Measurements from ENCODE around the gene TBC1D9. TPM values are rescaled to one million over a fixed set of nuclear protein-coding genes. Genes with fewer than 3 reads are reported as not detected.

TBC1D9 gene
- total RNA-seq, 1 experiment from 2014 or later = 0.70 TPM

DNA sequence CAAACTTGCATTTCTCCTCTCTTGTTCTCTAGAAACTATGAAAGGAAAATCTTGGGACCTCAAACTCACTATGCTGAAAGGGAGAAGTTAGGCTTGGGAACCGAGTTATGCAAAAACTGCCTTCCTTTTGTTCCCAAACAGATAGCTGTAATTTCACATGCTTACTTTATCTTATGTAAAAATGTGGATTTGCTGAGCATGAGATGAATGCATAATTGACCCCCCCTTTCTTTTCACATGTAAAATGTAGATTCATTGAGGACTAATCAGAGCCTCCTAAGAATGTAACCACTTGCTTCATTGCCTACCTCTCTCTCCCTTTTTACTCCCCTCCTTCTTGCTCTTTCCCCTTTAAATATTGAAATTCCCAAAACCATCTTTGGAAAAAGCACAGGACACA, 18.0 kb downstream of the TBC1D9 start:
- ChIA-PET POLR2A (no interaction called here), CTCF (no interaction called here)
- H3K27me3 Mint-ChIP-seq (ENCODE audit: low read depth) = no peaks in the 10 kb centered on the region; the same call in 1 of the 2 replicates
- no peaks in the 10 kb centered on the region for H3K36me3 Mint-ChIP-seq
- H3K27ac Mint-ChIP-seq = peak overlapping the region; percentile 95
- H3K4me1 Mint-ChIP-seq = peaks cover 79% of the 10 kb centered on the region
- ATAC-seq (peak; percentile 18; the same call in 1 of the 2 replicates), DNase-seq (ENCODE audit: low spot score) (no peak)
- H3K4me3 Mint-ChIP-seq = peak overlapping the region; percentile 22; the same call in 1 of the 2 replicates
- TF ChIP-seq SP1 (CRISPR knock-in tag; conservative IDR thresholded peaks at IDR 0.05) (no peak), ESRRA (CRISPR knock-in tag; IDR thresholded peaks at IDR 0.05; ENCODE audit: borderline replicate concordance) (no peak), EMX1 (CRISPR knock-in tag; IDR thresholded peaks at IDR 0.05) (no peak), SMAD4 (CRISPR knock-in tag; IDR thresholded peaks at IDR 0.05) (no peak), CREB1 (CRISPR knock-in tag; IDR thresholded peaks at IDR 0.05) (no peak), ZBTB21 (CRISPR knock-in tag; IDR thresholded peaks at IDR 0.05; ENCODE audit: borderline replicate concordance) (no peak), NR2C2 (CRISPR knock-in tag; IDR thresholded peaks at IDR 0.05) (no peak), FOXK1 (CRISPR knock-in tag; IDR thresholded peaks at IDR 0.05) (no peak), ZNF121 (CRISPR knock-in tag; IDR thresholded peaks at IDR 0.05) (no peak), ZNF423 (CRISPR knock-in tag; IDR thresholded peaks at IDR 0.05) (no peak)
- TF ChIP-seq, protein P1, sequence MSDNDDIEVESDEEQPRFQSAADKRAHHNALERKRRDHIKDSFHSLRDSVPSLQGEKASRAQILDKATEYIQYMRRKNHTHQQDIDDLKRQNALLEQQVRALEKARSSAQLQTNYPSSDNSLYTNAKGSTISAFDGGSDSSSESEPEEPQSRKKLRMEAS (CRISPR knock-in tag; IDR thresholded peaks at IDR 0.05) = no peak
- TF ChIP-seq, protein P2, sequence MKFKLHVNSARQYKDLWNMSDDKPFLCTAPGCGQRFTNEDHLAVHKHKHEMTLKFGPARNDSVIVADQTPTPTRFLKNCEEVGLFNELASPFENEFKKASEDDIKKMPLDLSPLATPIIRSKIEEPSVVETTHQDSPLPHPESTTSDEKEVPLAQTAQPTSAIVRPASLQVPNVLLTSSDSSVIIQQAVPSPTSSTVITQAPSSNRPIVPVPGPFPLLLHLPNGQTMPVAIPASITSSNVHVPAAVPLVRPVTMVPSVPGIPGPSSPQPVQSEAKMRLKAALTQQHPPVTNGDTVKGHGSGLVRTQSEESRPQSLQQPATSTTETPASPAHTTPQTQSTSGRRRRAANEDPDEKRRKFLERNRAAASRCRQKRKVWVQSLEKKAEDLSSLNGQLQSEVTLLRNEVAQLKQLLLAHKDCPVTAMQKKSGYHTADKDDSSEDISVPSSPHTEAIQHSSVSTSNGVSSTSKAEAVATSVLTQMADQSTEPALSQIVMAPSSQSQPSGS (CRISPR knock-in tag; IDR thresholded peaks at IDR 0.05; ENCODE audit: borderline replicate concordance, low read depth) = no peak
- TF ChIP-seq, protein P3, sequence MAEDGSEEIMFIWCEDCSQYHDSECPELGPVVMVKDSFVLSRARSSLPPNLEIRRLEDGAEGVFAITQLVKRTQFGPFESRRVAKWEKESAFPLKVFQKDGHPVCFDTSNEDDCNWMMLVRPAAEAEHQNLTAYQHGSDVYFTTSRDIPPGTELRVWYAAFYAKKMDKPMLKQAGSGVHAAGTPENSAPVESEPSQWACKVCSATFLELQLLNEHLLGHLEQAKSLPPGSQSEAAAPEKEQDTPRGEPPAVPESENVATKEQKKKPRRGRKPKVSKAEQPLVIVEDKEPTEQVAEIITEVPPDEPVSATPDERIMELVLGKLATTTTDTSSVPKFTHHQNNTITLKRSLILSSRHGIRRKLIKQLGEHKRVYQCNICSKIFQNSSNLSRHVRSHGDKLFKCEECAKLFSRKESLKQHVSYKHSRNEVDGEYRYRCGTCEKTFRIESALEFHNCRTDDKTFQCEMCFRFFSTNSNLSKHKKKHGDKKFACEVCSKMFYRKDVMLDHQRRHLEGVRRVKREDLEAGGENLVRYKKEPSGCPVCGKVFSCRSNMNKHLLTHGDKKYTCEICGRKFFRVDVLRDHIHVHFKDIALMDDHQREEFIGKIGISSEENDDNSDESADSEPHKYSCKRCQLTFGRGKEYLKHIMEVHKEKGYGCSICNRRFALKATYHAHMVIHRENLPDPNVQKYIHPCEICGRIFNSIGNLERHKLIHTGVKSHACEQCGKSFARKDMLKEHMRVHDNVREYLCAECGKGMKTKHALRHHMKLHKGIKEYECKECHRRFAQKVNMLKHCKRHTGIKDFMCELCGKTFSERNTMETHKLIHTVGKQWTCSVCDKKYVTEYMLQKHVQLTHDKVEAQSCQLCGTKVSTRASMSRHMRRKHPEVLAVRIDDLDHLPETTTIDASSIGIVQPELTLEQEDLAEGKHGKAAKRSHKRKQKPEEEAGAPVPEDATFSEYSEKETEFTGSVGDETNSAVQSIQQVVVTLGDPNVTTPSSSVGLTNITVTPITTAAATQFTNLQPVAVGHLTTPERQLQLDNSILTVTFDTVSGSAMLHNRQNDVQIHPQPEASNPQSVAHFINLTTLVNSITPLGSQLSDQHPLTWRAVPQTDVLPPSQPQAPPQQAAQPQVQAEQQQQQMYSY (CRISPR knock-in tag; IDR thresholded peaks at IDR 0.05) = no peak
- TF ChIP-seq, protein P4, sequence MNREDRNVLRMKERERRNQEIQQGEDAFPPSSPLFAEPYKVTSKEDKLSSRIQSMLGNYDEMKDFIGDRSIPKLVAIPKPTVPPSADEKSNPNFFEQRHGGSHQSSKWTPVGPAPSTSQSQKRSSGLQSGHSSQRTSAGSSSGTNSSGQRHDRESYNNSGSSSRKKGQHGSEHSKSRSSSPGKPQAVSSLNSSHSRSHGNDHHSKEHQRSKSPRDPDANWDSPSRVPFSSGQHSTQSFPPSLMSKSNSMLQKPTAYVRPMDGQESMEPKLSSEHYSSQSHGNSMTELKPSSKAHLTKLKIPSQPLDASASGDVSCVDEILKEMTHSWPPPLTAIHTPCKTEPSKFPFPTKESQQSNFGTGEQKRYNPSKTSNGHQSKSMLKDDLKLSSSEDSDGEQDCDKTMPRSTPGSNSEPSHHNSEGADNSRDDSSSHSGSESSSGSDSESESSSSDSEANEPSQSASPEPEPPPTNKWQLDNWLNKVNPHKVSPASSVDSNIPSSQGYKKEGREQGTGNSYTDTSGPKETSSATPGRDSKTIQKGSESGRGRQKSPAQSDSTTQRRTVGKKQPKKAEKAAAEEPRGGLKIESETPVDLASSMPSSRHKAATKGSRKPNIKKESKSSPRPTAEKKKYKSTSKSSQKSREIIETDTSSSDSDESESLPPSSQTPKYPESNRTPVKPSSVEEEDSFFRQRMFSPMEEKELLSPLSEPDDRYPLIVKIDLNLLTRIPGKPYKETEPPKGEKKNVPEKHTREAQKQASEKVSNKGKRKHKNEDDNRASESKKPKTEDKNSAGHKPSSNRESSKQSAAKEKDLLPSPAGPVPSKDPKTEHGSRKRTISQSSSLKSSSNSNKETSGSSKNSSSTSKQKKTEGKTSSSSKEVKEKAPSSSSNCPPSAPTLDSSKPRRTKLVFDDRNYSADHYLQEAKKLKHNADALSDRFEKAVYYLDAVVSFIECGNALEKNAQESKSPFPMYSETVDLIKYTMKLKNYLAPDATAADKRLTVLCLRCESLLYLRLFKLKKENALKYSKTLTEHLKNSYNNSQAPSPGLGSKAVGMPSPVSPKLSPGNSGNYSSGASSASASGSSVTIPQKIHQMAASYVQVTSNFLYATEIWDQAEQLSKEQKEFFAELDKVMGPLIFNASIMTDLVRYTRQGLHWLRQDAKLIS (CRISPR knock-in tag; IDR thresholded peaks at IDR 0.05; ENCODE audit: borderline replicate concordance) = no peak
- H3K9me3 Mint-ChIP-seq = no peaks in the 10 kb centered on the region

DNA sequence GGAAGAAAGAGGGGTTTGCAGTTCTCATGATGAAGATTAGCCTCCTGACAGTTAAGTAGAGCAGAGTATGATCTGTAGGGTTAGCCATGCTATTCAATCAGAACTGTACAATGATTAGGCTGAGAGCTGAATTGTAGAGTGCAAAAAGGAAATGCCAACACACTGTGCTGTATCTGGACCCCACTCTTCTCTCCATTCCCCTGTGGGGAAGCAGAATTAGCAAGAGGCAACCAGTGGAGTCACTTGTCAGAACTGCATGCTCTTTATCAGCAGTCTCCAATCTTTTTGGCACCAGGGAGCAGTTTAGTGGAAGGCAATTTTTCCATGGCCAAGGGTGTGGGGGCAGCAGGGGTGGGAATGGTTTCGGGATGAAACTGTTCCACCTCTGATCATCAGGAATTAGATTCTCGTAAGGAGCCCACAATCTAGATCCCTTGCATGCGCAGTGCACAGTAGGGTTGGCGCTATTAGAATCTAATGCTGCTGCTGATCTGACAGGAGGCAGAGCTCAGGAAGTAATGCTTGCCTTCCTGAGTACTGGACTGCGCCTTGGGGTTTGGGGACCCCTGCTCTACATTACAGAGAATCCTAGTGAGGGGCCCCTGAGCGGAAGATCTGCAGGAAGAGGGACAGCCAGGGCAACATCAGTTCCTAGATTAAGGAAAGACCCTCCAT, 19.4 kb downstream of the TBC1D9 start:
- POLR2A ChIA-PET = no interaction called here
- H3K4me3 Mint-ChIP-seq = no peak overlapping the region
- no peak for DNase-seq (ENCODE audit: low spot score)
- CTCF ChIA-PET = interaction anchor here (2.0 kb wide), 1 partner anchor 20 kb away, joined by 6 read pairs; no protein-coding TSS in a partner anchor
- peak; percentile 17 for ATAC-seq
- H3K27ac Mint-ChIP-seq = 0 out of 2 replicates have a peak overlapping the region, but pooled peaks have one; percentile 10
- no peaks in the 10 kb centered on the region for H3K9me3 Mint-ChIP-seq
- H3K27me3 Mint-ChIP-seq (ENCODE audit: low read depth) = no peaks in the 10 kb centered on the region; the same call in 1 of the 2 replicates
- no peaks in the 10 kb centered on the region for H3K36me3 Mint-ChIP-seq
- H3K4me1 Mint-ChIP-seq = peaks cover 70% of the 10 kb centered on the region
- no peak for TF ChIP-seq JAZF1 (CRISPR knock-in tag; IDR thresholded peaks at IDR 0.05)
- TF ChIP-seq ZNF121 (CRISPR knock-in tag; IDR thresholded peaks at IDR 0.05) = no peak
- no peak for TF ChIP-seq MYBL2 (CRISPR knock-in tag; IDR thresholded peaks at IDR 0.05)
- no peak for TF ChIP-seq CREM (CRISPR knock-in tag; IDR thresholded peaks at IDR 0.05)
- TF ChIP-seq, protein P5, sequence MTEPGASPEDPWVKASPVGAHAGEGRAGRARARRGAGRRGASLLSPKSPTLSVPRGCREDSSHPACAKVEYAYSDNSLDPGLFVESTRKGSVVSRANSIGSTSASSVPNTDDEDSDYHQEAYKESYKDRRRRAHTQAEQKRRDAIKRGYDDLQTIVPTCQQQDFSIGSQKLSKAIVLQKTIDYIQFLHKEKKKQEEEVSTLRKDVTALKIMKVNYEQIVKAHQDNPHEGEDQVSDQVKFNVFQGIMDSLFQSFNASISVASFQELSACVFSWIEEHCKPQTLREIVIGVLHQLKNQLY (CRISPR knock-in tag; IDR thresholded peaks at IDR 0.05) = no peak
- TF ChIP-seq, protein P6, sequence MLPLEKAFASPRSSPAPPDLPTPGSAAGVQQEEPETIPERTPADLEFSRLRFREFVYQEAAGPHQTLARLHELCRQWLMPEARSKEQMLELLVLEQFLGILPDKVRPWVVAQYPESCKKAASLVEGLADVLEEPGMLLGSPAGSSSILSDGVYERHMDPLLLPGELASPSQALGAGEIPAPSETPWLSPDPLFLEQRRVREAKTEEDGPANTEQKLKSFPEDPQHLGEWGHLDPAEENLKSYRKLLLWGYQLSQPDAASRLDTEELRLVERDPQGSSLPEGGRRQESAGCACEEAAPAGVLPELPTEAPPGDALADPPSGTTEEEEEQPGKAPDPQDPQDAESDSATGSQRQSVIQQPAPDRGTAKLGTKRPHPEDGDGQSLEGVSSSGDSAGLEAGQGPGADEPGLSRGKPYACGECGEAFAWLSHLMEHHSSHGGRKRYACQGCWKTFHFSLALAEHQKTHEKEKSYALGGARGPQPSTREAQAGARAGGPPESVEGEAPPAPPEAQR (CRISPR knock-in tag; IDR thresholded peaks at IDR 0.05) = no peak
- TF ChIP-seq ZNF317 (CRISPR knock-in tag; IDR thresholded peaks at IDR 0.05; ENCODE audit: borderline replicate concordance, low read depth) = no peak

Measured in WTC11 (cell line).